DMS53 treated with DMSO at 0.1 percent for 48 hours (cell line): Measurements from ENCODE around the gene TEX44.
A peak's percentile ranks its signal among the peaks of the same experiment; 100 is the strongest.
"Not testable (repeated sequence)": the region's sequence is repeated elsewhere in the genome, so short reads cannot be mapped to it uniquely, and the experiment has no call there.

Source experiments
- DNase-seq: peaks from one replicate; lab custom pipeline; 2025; ENCODE audit not compliant: unreplicated experiment; lab: John Stamatoyannopoulos, UW

Gene TEX44

GRCh38 chr2:231592636-231593145, at the start of gene TEX44:
Gene TEX44, plus strand, starts transcription at chr2:231592864. Its CDS starts 88 bp downstream, at chr2:231592952.
- no peak for DNase-seq

DNA sequence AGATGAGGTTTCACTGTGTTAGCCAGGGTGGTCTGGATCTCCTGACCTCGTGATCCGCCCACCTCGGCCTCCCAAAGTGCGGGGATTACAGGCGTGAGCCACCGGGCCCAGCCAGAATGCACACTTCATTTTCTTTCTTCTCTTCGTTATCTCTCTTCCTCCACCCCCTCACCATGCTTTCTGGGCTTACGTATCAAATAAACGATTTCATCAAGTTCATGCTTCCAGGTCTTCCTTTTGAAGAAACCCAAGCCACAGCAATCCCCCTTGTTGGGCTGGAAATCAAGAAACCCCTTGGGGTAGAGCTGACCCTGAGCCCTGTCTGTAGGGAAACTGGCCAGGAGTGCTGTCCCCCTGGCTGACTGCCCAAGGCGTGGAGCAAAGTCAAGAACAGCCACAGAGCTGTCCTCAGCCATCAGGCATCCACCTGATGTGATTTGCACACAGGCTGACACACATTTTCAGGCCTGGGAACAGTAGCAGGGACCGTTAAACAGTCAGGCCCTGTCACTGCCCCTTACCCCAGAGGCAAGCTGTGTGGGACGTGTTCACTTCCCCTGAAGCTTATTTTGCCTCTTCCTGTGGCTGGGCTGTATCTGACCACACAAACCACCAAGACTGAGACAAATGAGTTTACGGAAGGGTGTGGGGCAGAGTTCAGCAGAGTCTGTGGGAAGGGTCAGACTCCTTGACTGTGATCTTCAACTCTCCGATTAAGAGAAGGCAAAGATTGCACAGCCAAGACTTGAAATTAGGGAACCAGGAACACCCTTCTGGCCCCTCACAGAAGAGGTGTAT, 47.4 kb upstream of the TEX44 start:
- DNase-seq: no peak

DNA sequence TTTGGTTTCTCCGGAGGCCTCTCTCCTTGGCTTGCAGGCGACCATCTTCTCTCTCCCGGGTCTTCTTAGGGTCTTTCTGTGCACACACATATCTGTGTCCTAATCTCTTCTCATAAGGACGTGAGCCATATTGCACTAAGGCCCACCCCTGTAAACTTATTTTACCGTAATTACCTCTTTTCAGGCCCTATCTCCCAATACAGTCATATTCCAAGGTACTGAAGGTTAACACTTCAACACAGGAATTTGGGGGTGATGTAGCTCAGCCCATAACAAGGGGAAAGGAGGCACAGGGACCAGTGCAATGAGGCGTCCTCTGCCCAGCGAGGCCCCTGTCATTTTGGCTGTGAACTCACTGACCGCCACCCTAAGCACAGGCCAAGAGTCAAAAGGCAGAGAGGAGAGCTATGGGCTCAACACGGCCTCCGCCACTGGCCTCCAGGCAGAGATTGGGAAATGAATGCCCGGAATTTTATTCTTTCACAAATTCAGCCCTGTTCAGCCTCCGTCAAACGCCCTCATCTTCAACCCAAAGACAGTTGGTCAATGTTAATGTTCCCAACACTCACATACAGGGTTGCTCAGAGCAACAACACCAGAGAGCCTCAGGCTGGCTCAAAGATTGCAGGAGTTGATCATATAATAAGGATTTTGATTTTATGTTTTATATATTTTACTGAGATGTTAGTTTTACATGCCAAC, 46.5 kb upstream of the TEX44 start:
- DNase-seq: no peak

GRCh38 chr2:231547315-231548110, 45.2 kb upstream of the TEX44 start:
- DNase-seq: no peak

DNA sequence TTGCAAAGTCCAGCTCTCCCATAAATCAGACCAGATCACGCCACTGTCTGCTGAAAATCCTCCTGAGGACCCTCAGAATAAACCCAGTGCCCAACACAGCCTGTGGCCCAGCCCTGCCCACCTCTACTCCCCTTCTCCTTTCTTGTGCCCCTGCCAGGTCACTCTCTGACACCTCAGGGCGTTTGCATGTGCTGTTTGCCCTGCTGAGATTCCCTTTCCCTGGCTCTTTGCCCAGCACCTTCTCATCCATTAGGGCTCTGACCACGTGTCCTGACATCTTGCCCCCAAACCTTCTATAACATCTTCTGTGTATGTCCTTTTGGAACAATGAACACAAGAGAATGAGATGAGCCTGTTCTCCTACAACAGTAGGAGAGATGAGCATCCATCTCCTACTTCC, 43.9 kb upstream of the TEX44 start:
- DNase-seq: no peak

GRCh38 chr2:231549446-231550239, 43.0 kb upstream of the TEX44 start:
- no peak for DNase-seq

DNA sequence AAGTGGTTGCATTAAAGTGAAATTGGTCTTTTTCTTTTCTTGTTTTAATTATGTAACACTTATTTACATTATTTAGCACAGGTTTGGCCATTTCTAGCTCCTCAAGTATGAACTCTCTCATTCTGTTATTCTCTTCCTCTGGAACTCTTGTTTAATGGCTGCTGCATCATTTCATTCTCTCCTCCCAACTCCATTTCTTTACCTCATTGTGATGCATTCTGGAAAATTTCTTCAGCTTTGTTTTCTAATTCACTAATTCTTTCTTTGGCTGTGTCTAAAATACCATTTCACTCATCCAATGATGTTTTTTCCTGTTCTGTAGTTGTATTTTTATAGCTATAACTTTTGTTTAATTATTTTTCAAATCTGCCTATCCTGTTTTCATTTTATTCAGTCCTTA, 39.9 kb upstream of the TEX44 start:
- no peak for DNase-seq

- DNase-seq: no peak
Measured at GRCh38 chr2:231554327-231554726, 38.3 kb upstream of the TEX44 start.

- no peak for DNase-seq
Measured at GRCh38 chr2:231554748-231555545, 37.7 kb upstream of the TEX44 start.

DNA sequence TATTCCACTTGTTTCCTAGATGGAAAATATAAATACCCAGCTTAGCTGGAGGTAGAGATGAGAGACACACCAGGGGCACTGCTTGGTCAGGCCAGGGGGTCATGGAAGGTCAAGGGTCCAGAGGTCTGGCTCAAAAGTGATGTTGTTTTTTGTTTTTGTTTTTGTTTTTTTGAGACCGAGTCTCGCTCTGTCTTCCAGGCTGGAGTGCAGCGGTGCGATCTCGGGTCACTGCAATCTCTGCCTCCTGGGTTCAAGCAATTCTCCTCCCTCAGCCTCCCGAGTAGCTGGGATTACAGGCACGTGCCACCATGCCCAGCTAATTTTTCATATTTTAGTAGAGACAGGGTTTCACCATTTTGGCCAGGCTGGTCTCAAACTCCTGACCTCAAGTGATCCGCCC, 36.2 kb upstream of the TEX44 start:
- DNase-seq: not testable (repeated sequence)

DNA sequence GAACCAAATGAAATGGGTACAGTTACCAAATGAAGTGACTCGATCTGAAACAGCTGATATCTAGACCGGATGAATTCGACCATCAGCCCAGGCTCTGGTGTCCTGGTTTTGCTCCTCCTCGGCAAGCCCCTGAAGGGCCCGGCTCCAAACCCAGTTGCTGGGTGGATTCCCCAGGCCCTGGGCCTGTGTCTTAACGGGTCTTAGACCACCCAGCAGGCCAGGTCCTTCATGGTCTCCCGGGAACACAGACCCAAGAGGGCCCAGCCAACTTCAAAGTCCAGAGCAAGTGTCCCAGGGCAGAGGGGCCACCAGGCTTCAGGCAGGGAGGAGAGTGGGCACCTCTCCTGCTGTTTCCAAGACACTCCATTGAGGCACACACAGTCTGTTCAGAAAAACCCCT, 35.7 kb upstream of the TEX44 start:
- no peak for DNase-seq

DNA sequence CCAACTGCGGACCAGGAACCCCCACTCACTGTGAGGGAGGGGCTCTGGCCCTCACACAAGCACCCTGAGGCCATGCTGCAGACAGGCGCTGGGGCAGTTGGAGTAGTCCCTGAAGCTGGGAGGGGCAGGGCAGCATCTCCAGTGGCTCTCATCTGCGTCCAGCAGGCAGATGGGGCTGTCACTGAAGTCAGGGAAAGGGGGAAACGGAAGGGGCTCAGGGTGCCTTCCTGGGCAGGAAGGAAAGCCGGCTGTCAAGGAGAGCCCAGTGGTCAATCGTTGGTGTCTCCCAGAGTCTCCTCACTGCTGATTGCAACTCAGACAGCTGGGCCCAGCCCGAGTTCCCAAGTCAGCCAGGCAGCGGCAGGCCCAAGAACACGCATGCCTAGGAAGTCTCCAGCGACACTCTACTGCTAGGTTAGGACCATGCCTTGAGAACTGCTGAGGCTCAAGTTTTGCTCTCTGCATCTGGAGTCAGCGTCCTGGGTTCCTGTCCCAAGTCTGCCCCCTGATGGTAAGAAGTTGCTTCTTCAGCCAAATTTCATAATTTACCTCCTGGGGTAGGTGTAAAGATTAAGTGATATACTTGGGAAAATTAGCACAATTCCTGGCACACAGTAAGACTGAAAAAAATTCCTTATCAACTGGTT, 35.0 kb upstream of the TEX44 start:
- DNase-seq: peak; percentile 68

GRCh38 chr2:231563378-231563961, 29.2 kb upstream of the TEX44 start:
- peak; percentile 4 for DNase-seq

DNA sequence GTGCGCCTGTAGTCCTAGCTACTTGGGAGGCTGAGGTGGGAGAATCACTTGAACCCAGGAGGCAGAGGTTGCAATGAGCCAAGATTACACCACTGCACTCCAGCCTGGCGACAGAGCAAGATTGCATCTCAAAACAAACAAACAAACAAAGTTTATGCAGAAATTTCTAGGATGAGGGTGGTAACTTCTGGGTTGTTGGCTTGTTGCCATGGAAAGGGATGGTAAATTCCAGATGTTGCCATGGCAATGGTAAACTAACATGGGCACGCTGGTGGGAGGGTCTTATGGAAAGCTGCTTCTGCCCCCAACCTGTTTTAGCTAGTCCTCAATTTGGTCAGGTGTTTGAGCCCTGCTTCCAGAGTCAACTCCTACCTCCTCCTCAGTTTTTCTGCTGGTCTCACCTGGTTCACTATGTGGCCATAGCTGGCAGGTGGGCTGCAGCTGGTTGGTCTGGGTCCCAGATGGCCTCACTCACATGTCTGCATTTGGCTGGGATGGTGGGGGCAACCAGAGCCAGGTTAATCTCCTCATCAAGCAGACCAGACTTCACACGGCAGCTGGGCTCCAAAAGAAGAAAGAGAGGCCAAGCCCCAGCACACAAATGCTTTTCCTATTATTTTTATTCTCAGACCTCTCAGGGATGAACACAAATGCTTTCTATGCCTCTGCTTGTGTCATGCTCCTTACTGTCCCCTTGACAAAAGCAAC, 26.6 kb upstream of the TEX44 start:
- no peak for DNase-seq

DNA sequence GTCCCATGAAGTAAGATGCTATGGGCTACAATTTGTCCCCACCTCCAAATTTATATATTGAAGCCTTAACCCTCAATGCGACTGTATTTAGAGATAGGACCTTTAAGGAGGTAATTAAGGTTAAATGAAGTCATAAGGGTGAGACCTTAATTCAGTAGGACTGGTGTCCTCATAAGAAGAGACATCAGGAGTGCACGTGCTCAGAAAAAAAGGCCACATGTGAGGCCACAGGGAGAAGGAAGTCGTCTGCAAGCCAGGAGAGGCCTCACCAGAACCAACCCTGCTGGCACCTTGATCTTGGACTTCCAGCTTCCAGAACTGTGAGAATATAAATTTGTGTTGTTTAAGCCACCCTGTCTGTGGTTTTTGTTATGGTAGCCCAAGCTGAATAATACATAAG, 25.5 kb upstream of the TEX44 start:
- DNase-seq: no peak

DNA sequence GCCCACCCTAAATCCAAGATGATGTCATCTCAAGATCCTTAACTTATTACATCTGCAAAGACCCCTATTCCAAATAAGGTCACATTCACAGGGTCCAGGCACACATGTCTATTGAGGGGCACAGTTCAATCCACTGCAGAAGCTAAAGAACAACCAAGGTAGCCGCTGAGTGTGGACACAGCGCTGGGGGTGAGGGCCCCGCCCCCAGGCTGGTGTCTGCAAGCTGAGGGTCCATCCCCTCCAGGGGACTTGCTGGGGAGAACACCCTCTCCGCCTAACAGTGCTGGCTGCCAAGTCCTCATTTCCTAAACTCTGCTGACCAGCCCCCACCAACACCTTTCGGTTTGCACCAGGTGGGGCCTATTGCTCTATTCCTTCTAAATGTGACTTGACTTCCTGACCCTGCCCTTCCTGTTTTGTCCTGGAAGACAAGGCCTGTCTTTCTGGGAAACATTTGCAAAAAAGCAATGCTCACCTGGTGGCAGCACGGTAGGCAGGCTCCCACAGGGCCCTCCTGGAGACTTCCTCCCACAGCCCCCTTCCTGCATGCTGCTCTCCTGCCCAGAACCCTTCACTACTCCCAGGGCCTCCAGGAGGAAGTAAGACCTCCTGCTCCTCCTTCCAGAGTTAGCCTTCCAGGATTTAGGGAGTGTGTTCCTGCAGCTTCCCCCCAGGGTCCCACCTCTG, 24.4 kb upstream of the TEX44 start:
- DNase-seq: no peak

DNA sequence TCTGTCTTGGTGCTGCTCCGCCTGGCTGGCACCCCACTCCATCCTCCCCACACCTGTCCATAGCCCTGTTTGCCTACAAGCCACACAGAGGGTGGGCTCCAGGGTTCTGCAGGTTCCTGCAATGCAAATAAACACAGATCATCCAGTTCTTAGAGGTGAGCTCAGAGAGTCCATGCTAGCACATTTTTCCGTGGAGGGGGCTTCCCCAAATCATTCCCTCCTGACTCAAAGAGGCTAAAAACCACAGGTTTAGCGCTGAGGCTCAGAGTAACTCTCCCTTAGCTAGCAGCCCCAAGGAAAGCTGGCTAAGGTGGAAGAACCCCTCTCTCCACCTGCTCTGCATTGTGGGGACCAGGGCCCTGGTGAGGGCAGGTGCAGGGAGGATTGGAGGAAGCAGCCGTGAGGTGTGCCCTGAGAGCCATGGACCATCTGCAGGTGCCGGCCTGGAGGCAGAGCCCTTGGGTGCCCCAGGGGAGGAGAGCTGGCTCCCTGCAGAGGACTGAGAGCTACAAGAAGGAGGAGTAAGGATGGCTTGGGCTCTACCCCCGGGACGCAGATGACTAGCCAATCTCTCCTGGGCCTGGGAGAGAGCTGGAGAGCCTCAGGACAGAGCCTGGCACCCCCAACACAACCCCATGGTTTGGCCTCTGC, 23.8 kb upstream of the TEX44 start:
- DNase-seq: no peak
